Measurements from ENCODE around the gene OR51F1.
"Not testable (repeated sequence)": the region's sequence is repeated elsewhere in the genome, so short reads cannot be mapped to it uniquely, and the experiment has no call there.

The OR51F1 gene

GRCh38 chr11:4722616-4723534 is 46.9 kb downstream of the OR51F1 start:
- not testable (repeated sequence) for H3K9me3 Mint-ChIP-seq, H3K4me3 Mint-ChIP-seq, H3K4me1 Mint-ChIP-seq, DNase-seq, H3K27ac Mint-ChIP-seq, H3K27me3 Mint-ChIP-seq, ATAC-seq

Data from stimulated activated naive CD8-positive, alpha-beta T cell treated with anti-CD3 and anti-CD28 coated beads, Interleukin-15, amount 100 ng/mL, for 72 hours (primary cell).